Activated effector memory CD4-positive, alpha-beta T cell treated with anti-CD3 and anti-CD28 coated beads, Interleukin-2, amount 50 U/mL, for 16 hours (primary cell): ENCODE results near the gene DYNLT1.
"Not testable (repeated sequence)": the region's sequence is repeated elsewhere in the genome, so short reads cannot be mapped to it uniquely, and the experiment has no call there.

Source experiments
- DNase-seq: peaks from one replicate; pipeline ENCODE4 v3.0.0-alpha.2; 2020

The DYNLT1 gene

DNA sequence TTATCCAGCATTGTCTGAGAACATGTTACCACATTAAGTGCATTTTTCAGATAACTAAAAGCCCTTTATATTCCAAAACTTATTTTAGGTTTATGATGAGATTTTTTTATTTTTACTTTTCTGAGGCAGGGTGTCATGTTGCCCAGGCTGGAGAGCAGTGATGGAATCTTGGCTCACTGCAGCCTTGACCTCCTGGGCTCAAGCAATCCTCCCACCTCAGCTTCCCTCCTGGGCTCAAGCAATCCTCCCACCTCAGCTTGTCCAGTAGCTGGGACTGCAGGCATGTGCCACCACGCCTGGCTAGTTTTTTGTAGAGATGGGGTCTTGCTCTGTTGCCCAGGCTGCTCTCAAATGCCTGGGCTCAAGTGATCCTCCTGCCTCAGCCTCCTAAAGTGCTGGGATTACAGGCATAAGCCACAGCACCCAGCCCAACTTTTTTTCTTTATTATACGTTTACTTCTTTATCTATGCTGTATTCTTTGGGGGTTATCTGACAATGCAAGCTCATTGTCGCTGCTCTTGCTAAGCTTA, 6.2 kb downstream of the DYNLT1 start:
- no peak for DNase-seq

DNA sequence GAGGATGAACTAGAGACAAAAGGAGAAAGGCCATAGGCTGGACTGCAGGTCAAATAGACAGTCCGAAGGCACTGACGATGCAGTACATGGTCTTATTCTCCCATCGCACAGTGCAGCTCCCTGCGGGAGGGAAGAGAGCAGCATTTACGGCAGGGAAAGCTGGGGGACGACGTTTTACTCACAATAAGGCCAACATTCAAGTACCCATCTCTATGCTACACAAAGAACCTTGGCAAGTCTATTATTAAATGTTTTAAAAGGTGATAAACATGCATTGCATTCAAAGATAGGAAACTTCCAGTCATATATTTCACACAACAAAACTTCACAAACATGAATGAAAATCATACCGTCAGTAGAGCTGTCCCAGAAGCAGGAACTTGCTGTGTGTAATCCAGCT, 7.8 kb downstream of the DYNLT1 start:
- DNase-seq, result no peak

DNA sequence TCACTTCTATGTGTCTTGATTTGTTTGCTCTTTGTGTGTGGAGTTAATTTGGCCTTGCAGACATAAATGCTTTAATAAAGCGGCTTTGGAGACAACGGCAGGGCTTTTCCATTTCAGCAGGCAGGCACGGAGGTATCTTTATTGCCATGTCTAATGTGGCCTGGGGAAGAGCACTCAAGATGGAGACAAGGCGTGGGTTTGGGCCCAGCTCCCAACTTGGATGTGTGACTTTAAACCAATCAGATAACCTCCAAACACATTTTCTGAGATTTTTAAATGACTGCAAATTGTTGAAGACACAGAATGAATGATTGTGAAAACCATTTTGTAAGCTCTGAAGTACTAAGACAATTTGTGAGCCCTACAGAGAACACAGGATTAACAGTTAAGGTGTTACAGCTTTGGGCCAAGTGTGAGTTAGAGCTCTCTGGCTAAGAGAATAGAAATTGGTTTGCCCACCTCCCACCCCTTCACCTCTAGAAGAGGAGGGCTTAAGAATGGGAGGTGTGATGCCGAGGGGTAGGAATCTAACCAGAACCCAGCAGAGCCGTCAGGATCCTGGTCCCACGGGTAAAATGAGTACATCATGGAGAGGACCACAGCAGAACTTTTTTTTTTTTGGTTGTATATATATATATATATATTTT, 9.0 kb downstream of the DYNLT1 start:
- no peak for DNase-seq

DNA sequence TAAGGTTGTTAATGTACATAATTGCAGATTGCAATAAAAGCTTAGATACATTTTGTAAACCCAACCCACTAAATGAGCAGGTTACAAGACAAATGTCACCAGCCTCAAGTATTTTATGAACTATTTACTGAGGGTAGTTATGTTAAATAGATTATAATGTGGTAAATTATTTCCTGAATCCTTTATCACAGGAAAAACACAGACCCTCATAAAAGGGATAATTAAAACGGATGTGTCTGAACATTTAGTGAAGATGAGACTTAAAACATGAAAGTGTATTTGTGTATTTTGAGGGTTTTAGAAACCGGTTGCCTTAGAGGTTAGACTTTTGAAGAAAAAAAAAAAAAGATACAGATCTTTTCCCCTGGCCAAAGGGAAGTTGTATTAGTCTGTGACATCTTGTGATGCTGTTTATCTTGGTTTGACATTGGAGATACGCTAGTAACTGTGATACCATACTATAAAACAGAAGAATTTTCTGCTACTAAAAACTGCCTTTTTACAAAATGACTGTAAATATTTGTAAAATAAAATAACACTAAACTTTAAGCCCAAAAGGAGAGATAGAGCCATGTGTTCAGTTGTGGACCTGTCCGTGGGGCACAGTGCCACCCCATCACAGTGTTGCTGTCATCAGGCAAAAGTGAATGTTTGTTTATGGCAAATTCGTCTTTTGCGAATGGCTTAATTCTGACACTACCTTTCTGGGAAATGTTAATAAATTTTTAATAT, 9.7 kb downstream of the DYNLT1 start:
- DNase-seq, result no peak

DNA sequence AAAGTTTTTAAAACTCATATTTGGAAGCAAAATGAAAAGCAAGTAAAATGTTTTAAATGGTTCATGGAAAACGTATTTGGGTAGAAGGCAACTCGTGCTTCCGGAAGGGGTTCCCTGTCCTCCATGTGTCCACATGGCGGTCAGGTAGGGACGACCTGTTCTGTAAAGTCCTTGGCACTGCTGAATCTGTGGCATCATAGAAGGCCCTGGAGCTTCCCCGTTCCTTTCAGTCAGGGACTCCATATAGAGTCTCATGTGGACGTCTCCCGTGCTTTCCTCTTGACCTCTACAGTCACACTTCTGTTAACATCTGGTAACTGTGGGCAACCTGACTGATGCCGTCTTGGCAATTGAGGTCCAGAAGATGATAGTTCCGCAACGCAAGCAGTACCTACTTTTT, 11.4 kb downstream of the DYNLT1 start:
- DNase-seq, result no peak

DNA sequence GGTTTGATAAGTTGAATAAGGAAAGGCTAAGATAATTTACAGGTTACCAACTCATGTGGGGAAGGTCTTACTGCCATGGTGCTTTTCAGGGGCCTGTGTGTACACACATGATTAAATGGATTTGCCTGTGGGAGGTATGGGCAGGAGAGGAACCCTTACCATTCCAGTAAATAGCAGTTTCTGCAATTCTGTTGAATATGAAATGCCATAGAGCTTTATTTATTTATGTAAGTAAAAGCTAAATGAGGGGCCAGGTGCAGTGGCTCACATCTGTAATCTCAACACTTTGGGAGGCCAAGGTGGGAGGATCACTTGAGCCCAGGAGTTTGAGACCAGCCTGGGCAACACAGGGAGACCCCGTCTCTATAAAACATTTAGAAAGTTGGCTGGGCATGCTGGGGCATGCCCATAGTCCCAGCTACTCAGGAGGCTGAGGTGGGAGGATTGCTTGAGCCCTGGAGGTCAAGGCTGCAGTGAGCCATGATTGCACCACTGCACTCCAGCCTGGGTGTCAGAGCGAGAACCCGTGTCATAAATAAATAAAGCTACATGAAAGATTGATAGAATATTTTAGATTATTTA, 11.9 kb downstream of the DYNLT1 start:
- not testable (repeated sequence) for DNase-seq

DNA sequence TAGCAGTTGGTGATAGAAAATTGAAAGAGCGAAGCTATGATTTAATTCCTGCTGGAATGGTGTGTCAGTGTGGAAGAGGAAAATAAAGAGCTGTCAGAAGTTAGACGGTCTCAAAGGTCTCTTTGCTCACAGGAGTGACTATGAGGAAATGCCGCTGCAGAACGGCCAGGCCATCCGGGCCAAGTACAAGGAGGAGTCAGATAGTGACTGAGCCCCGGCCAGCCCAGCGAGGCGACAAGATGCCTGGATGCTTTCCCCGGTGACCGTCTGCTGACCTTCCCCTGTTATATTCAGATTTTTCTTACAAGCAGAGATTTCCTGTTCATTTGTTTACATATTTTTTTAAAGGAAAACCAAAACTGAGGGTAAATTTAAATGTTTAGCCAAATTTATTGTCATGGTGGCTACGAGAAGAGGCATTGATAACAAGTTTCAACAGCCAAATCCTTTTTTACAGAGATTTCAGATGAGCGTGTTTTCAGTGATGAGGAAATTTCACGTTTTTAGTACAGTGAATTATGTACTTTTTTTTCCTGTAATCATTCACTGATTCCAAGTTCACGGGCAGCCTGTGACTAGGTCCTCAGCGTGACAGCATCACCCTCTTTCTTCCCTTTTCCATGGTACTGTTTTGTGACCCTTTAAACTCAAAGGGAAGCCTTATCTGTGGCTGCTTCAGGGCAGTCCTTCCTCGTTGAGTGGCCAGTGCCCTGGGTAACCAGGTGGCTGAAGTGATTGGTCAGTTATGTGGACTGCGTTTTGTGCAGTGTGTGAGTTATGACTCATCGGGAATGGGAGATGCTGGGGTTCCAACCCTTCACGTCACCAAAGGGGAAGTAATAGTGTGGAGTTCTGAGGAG, 12.6 kb downstream of the DYNLT1 start:
- no peak for DNase-seq

DNA sequence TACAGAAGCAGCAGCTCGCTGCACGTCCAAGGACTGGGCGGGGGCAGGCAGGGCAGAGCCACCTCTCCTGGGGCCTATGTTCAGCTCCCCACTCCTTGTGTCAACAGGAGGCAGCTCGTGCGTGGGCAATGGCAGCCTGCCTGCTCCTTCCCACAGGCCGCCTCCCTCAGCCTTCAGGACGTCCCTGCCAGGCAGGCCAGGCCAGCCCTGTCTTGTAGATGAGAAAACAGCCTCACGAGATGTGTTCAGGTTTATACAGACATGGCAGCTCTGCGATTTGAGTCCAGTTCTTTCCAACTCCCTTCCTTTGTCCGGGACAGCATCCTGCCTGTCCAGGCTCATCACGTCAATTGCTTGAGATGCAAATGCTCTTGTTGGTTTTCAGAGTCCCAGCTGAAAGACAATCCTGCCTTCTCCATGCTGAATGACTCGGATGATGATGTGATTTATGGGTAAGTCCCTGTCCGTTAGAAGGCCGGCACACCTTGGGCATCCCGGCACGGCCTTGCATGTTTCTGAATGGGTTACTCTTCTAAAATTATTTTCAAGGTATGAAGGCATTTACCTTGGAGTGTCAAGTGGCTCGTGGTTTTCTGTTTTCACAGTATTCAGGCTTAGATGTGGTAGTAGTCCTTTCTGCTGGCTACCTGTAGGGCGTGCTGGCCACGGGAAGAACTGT, 13.5 kb downstream of the DYNLT1 start:
- DNase-seq, result peak; percentile 60

DNA sequence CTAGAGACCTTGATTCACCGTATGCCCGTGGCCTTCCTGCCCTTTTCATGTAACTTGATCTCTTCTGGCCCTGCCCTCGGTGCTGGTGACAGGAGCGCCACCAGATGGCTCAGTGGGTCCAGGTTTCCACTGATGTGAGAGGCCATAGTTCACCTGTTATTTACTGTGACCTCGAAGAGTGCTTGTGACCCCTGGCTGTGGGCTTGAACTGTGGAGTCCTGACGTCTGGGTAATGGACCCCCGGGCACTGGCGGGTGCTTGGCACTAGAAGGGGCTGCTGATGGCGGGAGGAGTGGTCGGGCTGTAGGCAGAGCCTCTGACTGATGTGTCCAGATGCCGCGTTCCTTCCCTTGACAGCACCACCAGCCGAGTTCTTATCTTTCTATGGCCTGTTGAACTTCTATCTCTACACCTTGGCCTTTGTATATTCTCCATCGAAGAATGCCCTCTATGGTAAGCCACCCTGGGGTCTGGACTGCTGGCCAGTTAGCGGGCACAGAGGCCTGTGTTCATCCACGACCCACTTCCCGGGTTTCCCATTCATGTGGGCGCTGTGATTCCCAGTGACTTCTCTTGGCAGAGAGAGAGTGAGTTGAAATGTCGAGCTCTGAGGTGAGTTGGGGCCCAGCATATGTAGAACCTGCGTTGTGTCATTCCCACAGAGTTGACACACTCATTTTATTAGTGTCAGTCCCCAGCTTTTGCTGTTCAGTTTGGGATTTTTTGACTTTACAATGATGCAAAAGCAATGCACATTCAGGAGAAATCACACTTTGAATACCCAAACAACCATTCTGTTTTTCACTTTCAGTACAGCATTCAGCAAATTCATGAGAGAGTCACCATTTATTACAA, 14.9 kb downstream of the DYNLT1 start:
- DNase-seq, result peak; percentile 73

DNA sequence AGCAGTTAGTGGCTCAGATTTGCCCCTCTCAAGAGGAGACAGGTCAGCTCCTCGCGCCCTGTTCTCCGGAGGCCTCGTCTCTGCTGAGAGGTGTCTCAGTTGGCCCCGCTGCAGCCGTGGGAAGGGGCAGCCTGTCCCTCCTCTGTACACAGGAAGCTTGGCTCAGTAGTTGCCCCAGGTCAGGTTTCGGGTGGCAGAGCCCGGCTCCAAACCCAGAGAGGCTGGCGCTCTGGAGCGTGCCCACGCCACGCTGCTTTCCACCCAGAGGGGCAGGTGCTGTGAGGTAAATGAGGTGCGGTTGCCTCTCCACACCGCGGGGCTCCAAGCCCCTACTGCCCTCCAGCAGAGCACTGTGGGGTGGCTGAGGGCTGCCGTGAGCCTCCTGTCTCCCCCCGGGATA, 16.0 kb downstream of the DYNLT1 start:
- no peak for DNase-seq

DNA sequence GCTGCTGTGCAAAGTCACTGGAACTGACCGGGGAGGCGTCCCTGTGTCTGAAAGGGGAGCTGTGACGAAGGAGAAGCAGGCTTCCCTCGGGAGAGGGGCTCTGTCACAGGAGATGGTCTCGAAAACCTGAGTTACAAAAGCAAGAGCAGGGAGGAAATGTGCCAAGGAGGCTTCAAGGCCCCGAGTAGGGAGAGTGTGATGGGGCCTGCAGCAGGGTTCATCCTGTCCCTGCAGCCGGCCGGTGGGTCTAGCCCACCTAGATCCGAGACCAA, 16.7 kb downstream of the DYNLT1 start:
- no peak for DNase-seq

DNA sequence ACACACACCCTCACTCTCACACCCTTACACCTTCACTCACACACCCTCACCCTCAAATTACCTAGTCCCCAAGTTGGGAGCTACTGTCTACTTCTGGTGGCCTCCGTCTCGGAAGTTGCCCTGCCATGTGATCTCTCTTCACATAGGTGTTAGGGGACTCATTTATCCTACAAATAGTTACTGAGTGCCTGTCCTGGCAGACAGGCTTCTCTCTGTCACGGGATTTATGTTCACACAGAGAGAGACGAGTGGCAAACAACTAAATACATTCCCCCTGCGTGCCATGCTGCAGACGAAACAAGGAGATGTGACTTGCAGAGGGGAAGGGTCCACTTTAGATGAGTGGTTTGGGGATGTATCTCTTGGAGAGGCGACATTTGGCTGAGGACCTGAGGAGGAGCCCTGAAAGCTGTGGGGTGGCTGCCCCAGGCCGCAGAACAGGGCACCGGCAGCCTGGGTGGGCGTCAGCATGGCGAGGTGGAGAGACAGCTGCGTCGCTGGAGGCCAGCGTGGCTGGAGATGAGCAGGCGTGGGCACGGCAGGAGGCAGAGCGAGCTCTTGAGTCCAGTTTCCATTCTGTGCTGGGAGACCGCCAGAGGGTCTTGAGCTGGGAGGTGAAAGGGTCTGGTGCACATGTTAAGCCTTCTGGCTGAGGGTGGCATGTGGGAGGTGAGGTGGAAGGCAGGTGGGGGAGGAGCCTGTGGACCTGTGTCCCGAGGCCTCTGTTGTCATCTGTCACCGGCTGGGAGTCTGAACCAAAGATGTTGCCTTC, 17.2 kb downstream of the DYNLT1 start:
- DNase-seq, result no peak

DNA sequence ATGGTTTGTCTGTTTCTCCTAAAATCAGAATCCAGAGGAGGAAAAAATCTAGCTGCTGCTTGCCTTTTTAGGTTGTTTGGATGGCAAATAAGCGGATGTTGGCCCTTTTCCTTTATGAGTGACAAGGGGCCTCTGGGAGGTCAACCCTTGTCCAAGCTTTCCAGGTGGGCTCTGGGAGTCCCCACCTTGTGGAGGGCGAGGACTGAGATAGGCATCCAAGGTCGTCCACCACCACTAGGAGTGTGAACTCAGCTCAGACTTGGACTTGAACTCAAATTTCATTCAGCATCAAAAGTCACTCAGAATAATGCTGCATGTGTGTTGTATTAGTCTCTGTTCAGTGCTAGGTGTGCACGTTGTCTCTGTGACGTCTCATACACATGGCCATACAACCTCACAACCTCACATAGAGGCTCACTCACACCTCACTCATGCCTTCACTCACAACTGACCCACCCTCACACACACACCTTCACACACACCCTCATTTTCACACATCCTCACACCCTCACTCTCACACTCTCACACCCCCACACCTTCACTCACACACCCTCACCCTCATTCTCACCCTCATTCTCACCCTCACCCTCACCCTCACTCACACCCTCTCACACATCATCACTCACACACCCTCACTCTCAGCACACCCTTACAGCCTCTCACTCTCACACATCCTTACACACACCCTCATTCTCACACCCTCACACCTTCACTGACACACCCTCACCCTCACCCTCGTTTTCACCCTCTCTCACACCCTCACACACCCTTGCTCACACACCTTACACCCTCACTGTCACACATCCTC, 18.0 kb downstream of the DYNLT1 start:
- no peak for DNase-seq

DNA sequence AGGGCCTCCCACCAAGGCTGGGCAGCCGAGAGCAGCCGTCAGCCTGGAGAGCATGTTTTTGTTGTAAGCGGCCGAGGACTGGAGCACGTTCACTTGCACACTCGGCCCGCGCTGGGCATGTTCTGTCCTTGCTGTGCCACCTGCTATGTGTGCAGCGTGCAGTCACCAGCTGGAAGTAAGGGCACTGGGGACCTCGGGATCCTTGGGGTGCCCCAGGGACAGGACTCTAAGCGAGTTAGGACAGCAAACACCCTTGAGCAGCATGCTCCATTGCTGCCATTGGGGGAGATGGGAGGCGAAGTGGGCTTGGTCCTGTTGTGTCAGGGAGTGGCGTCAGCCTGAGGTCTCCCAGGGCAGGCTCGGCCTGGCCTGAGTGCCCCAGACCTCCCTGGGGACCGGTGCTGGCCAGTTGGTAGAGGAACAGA, 18.6 kb downstream of the DYNLT1 start:
- DNase-seq, result no peak

DNA sequence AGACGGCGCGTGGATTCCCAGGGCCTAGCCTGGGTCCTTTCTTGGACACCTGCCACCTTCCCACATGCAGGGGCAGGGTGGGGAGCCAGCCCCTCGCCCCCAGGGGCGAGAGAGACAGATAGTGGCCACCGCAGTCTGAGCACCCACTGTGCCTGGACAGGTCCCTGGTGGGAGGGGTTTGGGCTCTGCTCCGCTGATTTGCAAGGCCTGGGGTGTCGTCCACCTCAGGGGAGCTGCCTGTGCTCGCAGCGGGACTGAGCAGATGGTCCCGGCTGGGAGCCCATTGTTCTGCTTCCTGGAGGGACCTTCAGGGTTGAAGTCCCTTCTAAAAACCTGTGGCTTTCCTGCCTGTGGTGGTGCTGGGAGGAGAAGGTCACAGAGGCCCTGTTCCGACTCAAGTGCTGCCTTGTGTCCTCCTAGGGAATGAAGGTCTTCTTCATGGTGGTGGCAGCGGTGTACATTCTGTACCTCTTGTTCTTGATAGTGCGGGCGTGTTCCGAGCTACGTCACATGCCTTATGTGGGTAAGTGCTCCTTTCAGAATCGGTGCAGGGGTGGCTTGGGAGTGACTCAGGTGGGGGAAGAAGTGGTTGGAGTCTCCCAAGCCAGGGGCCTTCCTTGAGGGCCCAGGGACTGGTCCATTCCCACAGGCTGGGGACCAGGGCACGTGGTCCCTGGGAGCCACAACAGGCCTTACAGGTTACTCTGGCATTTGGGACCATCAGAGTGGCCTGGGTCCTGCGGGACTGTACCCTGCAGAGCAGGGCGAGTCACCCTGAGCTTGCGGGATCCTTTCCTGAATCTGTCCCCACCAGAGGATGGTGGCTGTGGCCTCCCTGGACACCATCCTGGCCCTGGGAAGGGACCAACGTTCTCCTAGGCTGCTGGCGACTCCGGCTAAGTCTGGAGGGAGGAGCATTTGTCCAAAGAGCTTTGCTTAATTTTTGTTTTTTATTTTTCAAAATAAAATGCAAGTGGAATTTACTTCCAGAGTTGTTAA, 19.6 kb downstream of the DYNLT1 start:
- DNase-seq, result no peak

DNA sequence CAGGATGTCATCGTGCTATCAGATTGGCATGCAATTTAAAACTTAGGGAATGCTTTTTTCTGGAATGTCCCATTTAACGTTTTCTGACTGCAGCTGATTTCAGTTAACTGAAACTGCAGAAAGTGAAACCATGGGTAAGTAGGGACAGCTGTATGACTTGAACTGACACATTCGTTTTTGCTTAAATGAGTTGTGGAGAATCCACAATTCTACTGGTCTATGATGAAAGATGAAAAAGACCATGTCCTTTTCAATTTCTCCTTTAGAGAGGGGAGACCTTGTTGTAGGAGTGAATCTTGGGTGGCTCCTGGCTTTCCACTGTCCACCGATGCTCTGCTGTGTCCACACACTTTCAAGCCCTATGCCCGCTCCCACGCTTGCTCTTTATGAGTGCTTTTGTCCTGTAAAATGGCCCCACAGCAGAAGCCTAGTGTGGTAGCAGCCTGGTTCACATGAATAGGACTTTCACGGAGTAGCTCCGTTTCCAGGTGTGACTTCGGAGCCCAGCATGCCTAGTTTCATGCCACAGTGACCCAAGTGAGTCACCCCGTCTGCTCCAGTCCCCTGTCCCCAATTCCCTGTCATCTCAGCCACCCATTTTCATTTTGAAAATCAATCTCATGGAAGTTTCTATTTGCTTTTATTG, 21.9 kb downstream of the DYNLT1 start:
- no peak for DNase-seq

DNA sequence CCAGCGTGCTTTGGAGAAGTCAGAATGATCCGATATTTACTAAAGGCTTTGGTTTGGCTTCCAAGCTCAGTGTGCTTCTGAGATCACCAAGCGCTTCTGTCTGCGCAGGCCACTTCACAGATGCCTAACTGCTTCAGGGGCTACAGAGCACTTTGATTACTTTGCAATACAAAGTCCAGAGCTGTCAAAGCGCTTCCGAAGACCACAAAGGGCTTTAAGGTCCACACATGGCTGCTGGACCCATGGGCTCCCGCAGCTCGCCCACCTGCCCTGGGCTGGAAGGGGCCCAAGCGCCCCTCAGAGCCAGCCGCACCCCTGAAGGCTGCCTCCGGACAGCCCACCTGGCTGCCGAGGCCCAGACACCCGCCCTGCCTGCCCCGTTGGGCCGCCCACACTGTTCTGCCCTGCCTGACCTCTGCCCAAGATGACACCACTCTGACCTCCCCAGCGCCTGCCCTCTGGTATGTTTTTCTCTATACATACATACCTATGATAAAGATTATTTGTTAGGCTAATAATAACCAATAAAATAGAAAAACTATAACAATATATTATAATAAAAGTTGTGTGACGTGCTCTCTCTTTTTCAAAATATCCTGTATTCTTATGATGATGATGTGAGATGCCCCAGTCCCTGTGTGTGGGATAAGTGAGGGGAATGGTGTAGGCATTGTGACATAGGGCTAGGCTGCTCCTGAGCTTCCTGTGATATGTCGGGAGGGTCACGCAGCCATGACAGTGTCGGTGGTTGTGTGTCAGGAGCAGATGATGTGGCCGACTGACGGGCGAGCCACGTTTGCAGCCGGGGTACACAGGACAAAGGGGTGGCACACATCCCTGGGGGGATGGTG, 22.6 kb downstream of the DYNLT1 start:
- DNase-seq, result no peak
